ENCODE data around the gene RBM41. TPM values are rescaled to one million over a fixed set of nuclear protein-coding genes. Genes with fewer than 3 reads are reported as not detected.

Gene RBM41
- polyA plus RNA-seq, 1 donor from 2014 or later = 11.0 TPM

GRCh38 chrX:107054978-107055377, 63.6 kb downstream of the RBM41 start:
- Histone ChIP-seq H3K9me2 (ENCODE audit: insufficient read depth, low read length) (no peaks in the 10 kb centered on the region), H4K20me1 (ENCODE audit: insufficient read depth) (no peaks in the 10 kb centered on the region), H3K27ac (ENCODE audit: low read length) (no peak overlapping the region), H3K9ac (ENCODE audit: low read length) (no peak overlapping the region), H2AFZ (ENCODE audit: low read depth, low read length) (no peak overlapping the region), H3K9me3 (ENCODE audit: low read length) (no peaks in the 10 kb centered on the region), H3K36me3 (ENCODE audit: insufficient read depth, low read length) (no peaks in the 10 kb centered on the region), H3F3A (ENCODE audit: insufficient read depth, low read length, poor library complexity, severe bottlenecking) (no peaks in the 10 kb centered on the region), H3K27me3 (ENCODE audit: insufficient read depth, low read depth, low read length) (no peaks in the 10 kb centered on the region), H3K79me2 (replicated peaks; ENCODE audit: insufficient read depth, low read length) (no peaks in the 10 kb centered on the region), H3K4me3 (ENCODE audit: low read length) (no peak overlapping the region), H3K4me2 (ENCODE audit: low read length) (no peak overlapping the region)
- TF ChIP-seq EZH2 (IDR thresholded peaks at IDR 0.05; ENCODE audit: borderline replicate concordance, insufficient read depth, low read length, poor library complexity, severe bottlenecking) = no peak
- no peak for TF ChIP-seq POLR2AphosphoS5 (IDR thresholded peaks at IDR 0.05)
- TF ChIP-seq TAF1 (IDR thresholded peaks at IDR 0.05; ENCODE audit: low read depth) = no peak
- no peak for TF ChIP-seq RAD21 (conservative IDR thresholded peaks at IDR 0.05)
- TF ChIP-seq, protein P1, sequence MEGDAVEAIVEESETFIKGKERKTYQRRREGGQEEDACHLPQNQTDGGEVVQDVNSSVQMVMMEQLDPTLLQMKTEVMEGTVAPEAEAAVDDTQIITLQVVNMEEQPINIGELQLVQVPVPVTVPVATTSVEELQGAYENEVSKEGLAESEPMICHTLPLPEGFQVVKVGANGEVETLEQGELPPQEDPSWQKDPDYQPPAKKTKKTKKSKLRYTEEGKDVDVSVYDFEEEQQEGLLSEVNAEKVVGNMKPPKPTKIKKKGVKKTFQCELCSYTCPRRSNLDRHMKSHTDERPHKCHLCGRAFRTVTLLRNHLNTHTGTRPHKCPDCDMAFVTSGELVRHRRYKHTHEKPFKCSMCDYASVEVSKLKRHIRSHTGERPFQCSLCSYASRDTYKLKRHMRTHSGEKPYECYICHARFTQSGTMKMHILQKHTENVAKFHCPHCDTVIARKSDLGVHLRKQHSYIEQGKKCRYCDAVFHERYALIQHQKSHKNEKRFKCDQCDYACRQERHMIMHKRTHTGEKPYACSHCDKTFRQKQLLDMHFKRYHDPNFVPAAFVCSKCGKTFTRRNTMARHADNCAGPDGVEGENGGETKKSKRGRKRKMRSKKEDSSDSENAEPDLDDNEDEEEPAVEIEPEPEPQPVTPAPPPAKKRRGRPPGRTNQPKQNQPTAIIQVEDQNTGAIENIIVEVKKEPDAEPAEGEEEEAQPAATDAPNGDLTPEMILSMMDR (IDR thresholded peaks at IDR 0.05; ENCODE audit: poor library complexity, severe bottlenecking) = no peak
- no peak for TF ChIP-seq EP300 (conservative IDR thresholded peaks at IDR 0.05; ENCODE audit: poor library complexity, severe bottlenecking)
- no peak for TF ChIP-seq MXI1 (conservative IDR thresholded peaks at IDR 0.05; ENCODE audit: poor library complexity, severe bottlenecking)
- TF ChIP-seq, protein P2, sequence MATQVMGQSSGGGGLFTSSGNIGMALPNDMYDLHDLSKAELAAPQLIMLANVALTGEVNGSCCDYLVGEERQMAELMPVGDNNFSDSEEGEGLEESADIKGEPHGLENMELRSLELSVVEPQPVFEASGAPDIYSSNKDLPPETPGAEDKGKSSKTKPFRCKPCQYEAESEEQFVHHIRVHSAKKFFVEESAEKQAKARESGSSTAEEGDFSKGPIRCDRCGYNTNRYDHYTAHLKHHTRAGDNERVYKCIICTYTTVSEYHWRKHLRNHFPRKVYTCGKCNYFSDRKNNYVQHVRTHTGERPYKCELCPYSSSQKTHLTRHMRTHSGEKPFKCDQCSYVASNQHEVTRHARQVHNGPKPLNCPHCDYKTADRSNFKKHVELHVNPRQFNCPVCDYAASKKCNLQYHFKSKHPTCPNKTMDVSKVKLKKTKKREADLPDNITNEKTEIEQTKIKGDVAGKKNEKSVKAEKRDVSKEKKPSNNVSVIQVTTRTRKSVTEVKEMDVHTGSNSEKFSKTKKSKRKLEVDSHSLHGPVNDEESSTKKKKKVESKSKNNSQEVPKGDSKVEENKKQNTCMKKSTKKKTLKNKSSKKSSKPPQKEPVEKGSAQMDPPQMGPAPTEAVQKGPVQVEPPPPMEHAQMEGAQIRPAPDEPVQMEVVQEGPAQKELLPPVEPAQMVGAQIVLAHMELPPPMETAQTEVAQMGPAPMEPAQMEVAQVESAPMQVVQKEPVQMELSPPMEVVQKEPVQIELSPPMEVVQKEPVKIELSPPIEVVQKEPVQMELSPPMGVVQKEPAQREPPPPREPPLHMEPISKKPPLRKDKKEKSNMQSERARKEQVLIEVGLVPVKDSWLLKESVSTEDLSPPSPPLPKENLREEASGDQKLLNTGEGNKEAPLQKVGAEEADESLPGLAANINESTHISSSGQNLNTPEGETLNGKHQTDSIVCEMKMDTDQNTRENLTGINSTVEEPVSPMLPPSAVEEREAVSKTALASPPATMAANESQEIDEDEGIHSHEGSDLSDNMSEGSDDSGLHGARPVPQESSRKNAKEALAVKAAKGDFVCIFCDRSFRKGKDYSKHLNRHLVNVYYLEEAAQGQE (IDR thresholded peaks at IDR 0.05; ENCODE audit: borderline replicate concordance) = no peak
- no peak for TF ChIP-seq SMC3 (conservative IDR thresholded peaks at IDR 0.05; ENCODE audit: poor library complexity)

DNA sequence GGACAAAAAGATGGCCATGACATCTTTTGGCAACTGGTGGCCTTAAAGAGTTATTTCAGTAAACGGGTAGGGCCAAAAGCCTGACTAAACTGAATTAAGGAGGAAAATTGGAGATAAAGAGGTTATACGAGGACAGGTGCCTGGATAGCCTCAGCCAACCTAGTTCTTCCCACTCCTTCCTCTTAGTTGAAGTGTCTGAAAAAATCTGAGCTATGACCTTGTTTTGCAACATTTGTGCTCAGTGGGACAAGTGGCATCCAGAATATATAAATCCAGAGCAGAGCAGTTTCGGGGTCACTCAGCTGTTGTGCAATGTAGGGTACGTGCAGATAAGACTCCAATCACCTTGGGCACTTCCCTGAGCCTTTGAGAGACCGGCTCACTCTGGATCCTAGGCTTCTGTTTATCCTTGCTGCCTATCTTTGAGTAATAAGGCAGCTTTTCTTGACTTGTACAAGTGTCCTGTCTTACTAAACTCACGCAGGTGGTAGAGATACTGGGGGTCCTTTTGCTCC, 68.4 kb downstream of the RBM41 start:
- H3K9me3 ChIP-seq (ENCODE audit: low read length) = no peaks in the 10 kb centered on the region
- no peak overlapping the region for H3K4me3 ChIP-seq (ENCODE audit: low read length)
- no peak for TF ChIP-seq TAF1 (IDR thresholded peaks at IDR 0.05; ENCODE audit: low read depth)
- TF ChIP-seq, protein P1 (IDR thresholded peaks at IDR 0.05; ENCODE audit: poor library complexity, severe bottlenecking) = no peak
- TF ChIP-seq EP300 (conservative IDR thresholded peaks at IDR 0.05; ENCODE audit: poor library complexity, severe bottlenecking) = no peak
- TF ChIP-seq, protein P2 (IDR thresholded peaks at IDR 0.05; ENCODE audit: borderline replicate concordance) = no peak
- TF ChIP-seq MXI1 (conservative IDR thresholded peaks at IDR 0.05; ENCODE audit: poor library complexity, severe bottlenecking) = no peak
- TF ChIP-seq RAD21 (conservative IDR thresholded peaks at IDR 0.05) = no peak
- no peak for TF ChIP-seq EZH2 (IDR thresholded peaks at IDR 0.05; ENCODE audit: borderline replicate concordance, insufficient read depth, low read length, poor library complexity, severe bottlenecking)
- no peak for TF ChIP-seq POLR2AphosphoS5 (IDR thresholded peaks at IDR 0.05)
- no peak for TF ChIP-seq SMC3 (conservative IDR thresholded peaks at IDR 0.05; ENCODE audit: poor library complexity)
- no peaks in the 10 kb centered on the region for H4K20me1 ChIP-seq (ENCODE audit: insufficient read depth)
- no peaks in the 10 kb centered on the region for H3K27me3 ChIP-seq (ENCODE audit: insufficient read depth, low read depth, low read length)
- H3K9ac ChIP-seq (ENCODE audit: low read length) = no peak overlapping the region
- no peak overlapping the region for H2AFZ ChIP-seq (ENCODE audit: low read depth, low read length)
- H3K27ac ChIP-seq (ENCODE audit: low read length) = no peak overlapping the region
- H3K79me2 ChIP-seq (replicated peaks; ENCODE audit: insufficient read depth, low read length) = no peaks in the 10 kb centered on the region
- no peak overlapping the region for H3K4me2 ChIP-seq (ENCODE audit: low read length)
- H3K36me3 ChIP-seq (ENCODE audit: insufficient read depth, low read length) = no peaks in the 10 kb centered on the region
- no peaks in the 10 kb centered on the region for H3K9me2 ChIP-seq (ENCODE audit: insufficient read depth, low read length)
- H3F3A ChIP-seq (ENCODE audit: insufficient read depth, low read length, poor library complexity, severe bottlenecking) = no peaks in the 10 kb centered on the region
